ENCODE data around the gene PPP3CA.

DNA sequence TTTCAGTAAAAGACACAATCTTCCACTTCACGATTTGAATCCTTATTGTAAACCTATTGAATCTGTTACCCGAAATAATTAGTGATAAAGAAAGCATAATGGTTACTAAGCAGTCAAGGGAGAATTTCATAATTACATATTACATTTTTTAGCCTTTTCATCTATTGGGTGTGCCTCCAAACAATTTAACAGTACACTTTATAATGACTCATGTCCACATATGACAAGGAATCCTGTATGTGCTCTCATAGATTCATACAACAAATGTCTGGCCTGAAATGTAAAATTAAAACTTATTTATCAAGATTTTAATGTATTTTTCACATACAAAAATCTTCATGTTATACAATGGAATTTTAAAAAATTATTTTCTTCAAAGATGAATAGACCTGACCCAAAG is 39.4 kb downstream of the PPP3CA start:
- TF ChIP-seq, protein P1, sequence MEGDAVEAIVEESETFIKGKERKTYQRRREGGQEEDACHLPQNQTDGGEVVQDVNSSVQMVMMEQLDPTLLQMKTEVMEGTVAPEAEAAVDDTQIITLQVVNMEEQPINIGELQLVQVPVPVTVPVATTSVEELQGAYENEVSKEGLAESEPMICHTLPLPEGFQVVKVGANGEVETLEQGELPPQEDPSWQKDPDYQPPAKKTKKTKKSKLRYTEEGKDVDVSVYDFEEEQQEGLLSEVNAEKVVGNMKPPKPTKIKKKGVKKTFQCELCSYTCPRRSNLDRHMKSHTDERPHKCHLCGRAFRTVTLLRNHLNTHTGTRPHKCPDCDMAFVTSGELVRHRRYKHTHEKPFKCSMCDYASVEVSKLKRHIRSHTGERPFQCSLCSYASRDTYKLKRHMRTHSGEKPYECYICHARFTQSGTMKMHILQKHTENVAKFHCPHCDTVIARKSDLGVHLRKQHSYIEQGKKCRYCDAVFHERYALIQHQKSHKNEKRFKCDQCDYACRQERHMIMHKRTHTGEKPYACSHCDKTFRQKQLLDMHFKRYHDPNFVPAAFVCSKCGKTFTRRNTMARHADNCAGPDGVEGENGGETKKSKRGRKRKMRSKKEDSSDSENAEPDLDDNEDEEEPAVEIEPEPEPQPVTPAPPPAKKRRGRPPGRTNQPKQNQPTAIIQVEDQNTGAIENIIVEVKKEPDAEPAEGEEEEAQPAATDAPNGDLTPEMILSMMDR (IDR thresholded peaks at IDR 0.05), result no peak
- no peak for TF ChIP-seq POLR2AphosphoS5 (IDR thresholded peaks at IDR 0.05)
- TF ChIP-seq POLR2A (IDR thresholded peaks at IDR 0.05), result no peak

Data from breast epithelium (tissue), 3 donors.